GM20431 (cell line): ENCODE results near the gene CBFA2T3.

Source experiments
- in situ Hi-C: fragments of 300-500 bp; cut with MseI, MboI; formaldehyde crosslinking; loops from one replicate; pipeline ENCODE4 v1.15.0; 2020; ENCODE audit warnings: low sequenced_read_pairs; ENCODE audit not compliant: unreplicated experiment

Gene CBFA2T3

DNA sequence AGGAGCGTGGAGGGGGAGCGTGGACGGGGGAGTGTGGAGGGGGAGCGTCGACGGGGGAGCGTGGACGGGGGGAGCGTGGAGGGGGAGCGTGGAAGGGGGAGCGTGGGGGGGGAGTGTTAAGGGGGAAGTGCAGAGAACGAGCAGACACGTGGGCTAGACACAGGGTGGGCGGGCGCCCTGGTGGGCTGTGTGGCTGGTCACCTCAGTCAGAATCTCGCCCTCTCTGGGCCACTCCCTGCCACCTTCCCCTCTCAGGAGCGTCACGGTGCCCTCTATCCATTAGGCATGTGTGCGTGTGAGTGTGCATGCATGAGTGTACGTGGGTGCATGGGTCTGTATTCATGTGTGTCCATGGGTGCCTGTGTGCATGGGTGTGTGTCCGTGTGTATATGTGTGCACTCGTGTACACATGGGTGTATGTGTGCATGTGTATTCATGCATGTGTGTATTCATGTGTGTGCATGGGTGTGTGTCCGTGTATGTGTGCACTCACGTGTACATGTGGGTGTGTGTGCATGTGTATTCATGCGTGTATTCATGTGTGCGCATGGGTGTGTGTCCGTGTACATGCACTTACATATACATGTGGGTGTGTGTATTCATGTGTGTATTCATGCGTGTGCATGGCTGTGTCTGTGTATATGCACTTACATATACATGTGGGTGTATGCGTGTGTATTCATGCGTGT, 61.2 kb downstream of the CBFA2T3 start:
- in situ Hi-C loops, result no loop called here

DNA sequence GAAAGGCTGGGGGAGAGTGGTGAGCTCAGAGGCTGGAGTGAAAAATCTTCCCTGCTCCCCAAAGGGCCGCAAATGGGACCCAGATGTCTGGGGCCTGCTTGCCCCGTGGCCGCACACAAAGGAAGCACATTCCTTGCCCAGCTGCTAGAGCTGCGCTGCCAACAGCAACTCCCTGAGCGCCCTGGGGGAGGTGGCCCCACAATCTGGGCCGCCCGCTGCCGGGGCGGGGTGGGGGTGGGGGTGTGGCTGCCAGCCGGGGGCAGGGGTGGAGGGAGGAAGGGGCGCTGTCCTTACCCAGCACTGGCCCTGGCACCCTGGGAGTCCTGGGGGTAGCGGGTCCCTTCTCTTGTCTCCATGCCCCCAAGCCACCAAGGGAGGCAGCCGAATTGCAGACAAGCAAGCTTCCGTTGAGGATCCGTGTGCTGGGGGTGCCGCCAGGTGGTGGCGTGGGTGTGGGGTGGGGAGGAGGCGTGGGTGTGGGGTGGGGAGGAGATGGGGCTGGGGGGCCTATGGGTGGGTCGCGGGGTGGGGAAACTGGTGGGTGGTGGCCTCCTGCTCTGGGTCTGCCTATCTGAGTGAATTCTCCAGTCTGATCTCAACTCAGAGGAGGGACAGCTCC, 62.1 kb downstream of the CBFA2T3 start:
- in situ Hi-C loops, result no loop called here

DNA sequence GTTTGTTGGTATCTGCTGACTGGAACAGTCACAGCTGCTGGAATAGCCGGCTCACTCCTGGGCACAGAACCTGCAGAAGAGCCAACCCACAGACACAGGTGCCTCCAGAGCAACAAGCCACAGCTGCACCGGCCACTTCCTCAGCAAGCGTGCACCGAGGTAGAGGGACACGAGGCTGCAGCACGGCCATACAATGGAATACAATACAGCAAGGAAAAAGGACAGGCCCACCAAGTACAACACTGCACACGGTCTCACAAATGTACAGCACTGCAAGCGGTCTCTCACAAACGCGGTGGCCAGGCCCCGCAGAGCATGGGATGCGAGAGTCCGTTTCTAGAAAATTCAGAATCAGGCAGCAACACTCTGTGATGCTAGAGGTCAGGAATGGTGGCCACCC, 63.1 kb downstream of the CBFA2T3 start:
- in situ Hi-C loops, result no loop called here

DNA sequence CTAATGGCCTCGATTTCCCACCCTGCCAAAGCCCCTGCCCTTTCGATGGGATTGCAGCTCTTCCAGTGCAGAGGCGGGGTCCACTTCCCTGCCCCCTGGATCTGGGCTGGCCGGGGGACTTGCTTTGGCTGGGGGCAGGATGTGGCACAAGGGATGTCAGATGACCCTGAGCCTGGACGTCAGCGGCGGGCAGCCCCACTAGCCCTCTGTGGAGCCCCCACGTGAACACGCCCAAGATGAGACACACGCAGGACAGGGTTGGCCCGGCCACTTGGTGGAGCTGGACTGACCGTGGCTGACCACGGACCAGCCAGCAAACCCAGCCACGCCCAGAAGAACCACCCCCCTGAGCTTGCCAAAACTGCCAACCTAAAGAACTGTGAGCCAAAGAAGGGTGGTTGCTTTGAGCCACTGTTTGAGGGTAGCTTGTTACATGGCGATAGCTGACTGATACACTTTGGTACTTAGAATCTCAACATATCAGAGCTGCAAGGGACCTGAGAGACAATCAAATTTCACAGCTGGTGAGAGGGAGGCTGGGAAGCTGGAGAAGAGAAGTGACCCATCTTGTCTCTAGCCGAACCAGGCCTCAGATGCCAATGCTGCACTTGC, 63.9 kb downstream of the CBFA2T3 start:
- in situ Hi-C loops, result no loop called here

DNA sequence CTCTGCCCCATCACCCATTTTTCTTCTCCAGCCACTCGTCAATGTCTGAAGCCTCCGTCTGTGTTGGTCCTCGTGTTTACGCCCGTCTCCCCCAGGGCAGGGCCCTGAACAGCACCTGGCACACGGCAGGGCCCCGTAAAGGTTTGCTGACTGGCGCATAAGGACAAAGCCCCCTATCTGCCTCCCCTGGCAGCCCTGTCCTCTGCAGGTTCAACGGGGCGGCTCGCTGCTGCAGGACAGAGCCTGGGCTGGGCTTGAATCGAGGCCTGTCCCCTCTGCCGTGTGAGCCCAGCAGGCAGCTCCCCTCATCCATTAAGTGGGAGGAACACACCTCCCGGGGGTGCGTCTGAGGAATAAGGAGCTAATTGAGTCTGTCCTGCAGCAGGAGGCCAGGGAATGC, 64.5 kb downstream of the CBFA2T3 start:
- in situ Hi-C loops, result no loop called here

DNA sequence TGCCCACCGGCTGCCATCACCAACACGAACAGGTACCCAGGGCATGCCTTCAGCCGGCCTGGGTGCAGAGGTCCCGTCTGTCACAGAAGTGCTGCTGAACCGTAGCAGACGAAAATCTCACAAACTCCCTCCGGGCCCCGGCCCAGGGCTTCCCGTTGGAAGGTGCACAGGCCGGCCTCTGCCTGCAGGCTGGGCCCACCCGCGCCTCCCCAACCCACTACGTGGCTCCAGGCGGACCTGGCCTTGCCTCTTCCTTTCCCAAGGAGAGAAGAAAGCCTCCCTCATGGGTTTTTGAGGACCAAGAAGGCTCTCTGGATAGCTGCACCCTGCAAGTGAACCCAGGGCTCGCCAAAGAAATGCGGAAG, 65.1 kb downstream of the CBFA2T3 start:
- in situ Hi-C loops, result no loop called here

DNA sequence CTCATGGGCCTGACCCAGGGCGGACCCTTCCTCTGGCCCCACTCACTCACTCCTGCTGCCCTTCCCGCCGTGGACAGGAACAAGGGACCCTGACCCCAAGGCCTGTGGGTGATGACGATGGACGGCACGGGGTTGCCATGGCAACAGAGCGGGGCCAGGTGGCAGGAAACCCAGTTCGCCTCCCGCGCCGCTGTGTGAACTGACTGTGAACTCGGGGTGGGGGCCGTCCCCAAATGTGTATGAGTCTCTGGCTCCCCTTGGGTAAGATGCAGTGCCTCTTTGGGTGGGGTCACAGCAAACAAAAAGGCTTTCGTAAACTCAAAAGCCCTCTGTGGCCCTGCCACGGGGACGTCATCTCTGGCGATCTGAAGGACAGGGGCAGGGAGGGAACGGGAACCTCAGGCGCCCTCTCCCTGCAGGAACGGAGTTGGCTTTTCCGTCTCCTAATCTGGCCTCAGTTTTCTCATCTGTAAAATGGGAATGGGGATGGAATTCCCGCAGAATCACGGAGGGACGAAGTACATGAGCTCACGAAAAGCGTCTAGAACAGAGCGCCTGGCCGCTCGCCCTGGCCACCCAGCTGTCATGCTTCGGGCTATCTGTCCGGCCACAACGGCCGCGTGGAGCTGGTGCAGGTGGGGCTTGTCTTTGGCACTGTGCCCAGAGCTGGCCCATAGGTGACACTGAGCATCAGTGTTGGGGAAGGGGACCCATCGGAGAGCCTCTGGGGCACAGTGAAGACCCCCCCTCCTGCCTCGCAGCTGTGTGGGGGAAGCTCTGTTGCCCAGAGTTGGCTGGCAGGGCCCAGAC, 65.7 kb downstream of the CBFA2T3 start:
- in situ Hi-C loops, result no loop called here

DNA sequence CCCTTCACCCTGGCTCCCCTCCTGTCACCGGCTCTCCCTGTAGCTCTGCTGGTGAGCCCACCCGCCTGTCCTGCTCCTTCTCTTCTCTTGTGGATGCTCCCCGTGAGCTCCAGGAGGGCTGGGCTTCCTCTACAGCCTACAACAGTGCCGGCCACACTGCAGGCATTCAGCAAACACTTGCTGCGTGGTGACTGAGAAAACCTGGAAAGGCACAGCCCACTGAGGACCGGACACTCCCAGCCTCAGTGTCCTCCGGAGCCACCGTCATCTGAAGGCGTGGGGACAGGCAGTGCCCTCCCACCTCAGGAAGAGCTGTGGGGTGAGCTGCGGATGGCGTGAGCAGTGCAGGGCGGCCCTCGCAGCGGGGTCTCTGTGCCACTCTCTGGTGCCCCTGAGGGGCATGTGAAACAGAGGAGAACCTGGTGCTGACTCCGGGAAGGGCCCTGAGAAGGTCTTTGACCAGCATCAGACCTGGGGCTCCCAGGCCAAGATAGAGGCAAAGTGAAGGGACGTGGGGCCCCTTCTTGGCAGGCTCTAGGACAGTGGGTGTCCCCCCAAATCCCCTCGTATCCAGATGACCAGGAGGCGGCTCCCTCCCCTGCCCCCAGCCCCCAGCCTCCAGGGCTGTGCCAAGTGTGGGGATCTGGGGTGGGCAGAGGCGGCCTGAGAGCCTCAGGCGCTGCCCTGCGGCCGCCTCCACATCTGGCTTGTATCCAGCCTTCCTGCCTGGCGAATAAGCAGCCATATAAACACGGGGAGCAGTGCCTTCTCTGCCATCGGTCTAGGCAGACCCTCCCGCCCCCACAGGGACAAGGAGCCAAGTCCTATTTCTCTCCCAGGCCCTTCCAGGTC, 66.5 kb downstream of the CBFA2T3 start:
- in situ Hi-C loops, result no loop called here

DNA sequence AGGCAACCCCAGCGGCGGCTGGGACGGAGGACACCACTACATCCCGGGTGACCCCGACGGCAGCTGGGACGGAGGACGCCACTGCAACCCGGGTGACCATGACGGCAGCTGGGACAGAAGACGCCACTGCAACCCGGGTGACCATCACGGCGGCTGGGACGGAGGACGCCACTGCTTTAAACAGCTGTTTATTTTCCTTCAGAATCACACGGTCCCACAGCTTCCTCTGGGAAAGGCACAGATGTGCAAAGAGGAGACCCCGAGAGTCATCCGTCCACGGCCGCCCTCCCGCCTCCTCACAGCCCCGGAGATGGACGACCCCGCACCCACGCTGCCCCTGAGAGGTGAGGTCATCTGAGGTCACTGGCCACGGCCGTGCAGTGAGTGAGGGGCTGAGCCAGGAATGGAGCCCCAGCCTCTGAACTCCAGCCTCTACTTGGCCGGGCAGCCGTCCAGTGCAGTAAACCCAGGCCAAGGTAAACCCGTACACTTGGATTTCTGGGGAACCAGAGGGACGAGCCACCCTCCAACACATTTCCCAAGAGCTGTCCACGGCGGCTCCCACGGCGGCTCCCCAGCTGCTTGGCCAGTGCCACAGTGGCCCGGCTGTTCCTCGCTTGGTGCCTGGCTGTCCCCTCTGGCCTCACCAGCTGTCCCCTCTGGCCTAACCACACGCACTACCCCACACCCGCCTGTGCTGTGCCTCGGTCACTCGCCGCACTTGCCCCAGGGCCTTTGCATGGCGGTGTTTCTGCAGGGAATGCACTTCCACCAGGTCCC, 67.4 kb downstream of the CBFA2T3 start:
- in situ Hi-C loops, result no loop called here

DNA sequence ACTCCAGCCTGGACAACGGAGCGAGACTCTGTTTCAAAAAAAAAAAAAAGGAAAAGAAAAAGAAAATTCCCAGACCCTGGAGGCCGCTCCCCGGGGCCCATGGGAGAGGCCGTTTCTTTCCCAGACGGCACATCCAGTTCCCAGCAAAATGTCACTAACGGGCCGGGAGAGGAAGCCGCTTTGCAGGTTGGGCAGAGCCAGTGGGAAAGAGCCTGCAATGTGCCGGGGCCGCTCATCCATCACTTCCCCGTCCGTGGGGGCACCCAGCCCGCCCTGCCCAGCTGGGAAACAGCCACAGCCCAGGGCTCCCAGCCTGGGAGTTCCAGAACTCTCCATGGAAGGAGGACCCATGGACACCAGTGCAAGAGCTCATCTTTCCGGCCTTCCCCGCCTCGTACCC, 68.7 kb downstream of the CBFA2T3 start:
- in situ Hi-C loops, result no loop called here

DNA sequence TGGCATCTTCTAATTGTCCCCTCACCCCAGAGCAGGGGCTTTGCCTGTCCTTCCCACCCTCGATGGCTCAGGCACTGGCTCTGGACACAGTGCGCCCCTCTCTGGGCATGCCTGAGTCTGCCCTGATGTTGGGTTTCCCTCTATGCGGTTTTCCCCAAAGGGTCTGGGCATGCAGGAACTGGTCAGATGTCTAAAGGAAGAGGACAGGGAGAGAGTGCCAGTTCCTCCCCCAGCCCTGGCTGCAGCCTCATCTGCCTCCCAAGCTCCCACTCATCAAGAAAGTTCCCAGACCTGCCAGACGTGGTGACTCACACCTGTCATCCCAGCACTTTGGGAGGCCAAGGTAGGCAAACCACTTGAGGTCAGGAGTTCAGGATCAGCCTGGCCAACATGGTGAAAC, 69.2 kb downstream of the CBFA2T3 start:
- in situ Hi-C loops, result no loop called here

DNA sequence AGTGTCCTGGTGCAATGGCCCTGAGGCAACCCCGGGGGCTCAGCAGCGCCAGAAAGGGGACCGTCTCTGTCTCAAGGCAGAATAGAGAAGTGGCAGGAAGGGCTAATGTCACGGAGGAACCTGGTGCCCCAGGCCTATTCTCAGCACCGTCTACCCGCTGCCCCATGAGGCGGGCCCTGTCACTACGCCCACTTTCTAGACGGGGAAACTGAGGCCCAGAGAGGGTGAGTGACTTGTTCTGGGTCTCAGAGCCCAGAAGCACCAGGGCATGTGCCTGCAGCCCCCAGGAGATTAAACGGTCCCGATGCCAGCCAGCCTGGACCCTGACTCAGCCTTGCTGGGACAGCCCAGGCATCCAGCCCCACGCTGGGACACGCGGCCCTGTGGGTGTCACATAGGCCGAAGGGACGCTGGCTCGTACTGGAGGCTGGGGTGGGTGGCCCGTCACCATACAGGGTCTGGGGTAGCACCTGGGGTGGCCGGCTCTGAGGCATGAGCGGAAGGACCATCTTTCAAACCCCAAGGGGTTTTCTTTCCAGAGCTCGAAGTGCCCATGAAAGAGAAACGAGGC, 70.4 kb downstream of the CBFA2T3 start:
- in situ Hi-C loops, result no loop called here

DNA sequence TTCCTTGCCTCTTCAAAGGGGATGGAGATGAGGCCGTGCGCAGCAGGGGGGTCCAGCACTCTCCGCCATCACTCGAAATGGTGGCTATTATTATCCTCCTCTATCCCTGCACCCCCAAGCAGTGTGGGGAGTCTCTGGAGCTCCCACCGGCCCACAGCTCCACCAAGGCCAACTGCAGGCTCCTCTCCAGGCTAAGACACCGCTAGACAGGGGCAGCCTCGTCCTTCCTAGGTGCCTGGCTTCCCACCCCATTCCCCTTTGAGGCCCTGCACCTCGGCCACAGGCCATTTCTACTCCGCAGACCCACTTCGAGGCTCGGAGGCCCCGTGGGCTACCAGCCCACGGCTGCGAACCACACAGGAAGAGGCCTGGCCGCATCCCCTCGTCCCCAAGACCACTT, 71.0 kb downstream of the CBFA2T3 start:
- in situ Hi-C loops, result no loop called here

DNA sequence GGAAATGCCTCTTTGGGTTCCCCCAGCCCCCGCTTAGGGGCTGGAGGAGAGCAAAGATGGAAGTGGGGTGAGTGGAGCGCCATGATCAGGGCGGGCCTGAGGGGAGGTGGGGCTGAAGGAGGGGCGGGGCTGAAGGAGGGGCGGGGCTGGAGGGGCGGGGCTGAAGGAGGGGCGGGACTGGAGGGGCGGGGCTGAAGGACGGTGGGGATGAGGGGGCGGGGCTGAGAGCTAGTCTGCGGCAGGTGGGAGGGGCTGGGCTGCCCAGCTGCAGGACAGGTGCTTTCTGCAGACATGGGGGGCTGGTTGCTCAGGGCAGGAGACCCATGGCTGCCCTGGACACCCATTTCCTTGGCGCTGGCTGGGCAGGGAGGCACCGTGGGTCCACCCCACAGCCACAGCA, 71.4 kb downstream of the CBFA2T3 start:
- in situ Hi-C loops, result no loop called here

DNA sequence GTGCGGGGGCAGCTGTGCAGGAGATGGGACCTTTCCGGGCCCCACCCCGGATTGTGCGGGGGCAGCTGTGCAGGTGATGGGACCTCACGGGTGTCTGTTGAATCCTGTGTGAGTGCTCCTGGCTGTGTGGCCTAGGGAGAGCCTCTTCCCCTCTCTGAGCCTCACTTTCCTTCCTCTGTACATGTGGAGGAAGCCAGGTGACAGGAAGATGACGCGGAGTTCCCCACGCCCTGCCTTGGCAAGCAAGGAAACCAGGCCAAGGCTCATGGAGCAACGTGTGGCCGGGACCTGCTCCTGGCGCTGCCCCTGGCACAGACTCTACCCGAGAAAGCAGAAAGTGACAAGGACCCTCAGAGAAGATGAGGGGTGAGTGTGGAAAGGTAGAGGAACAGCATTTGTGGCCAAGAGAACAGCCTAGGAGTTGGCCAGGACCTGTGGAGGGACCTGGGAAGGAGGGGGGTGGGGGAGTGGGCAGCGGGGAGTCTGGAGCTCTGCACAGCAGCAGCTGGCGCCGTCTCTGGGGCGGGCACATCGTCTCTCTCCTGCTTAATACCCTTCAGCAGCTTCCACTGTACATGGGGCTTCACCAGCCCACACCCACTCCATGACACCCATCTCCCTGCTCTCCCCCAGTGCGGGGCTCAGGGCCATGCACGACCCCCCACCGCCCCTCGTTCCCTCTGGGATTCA, 72.2 kb downstream of the CBFA2T3 start:
- in situ Hi-C loops, result no loop called here

DNA sequence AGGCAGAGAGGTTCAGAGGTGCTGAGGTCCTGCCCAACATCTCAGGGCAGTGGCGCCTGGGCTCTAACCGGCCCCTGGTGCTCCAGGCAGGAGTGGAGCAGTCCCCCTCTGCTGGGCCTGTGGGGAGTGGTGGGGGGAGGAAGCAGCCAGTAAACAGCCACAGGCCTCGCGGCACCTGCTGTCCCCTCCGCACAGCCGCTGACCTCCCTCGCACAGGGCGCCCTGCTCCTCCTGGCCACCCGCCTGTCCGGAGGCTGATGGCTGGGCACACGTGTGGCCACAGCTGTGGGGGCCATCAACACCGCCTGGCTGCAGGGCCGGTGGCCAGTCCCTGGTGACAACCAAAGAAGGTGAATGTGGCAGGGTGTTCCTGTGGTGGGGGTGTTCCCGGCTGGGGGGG, 73.7 kb downstream of the CBFA2T3 start:
- in situ Hi-C loops, result no loop called here

DNA sequence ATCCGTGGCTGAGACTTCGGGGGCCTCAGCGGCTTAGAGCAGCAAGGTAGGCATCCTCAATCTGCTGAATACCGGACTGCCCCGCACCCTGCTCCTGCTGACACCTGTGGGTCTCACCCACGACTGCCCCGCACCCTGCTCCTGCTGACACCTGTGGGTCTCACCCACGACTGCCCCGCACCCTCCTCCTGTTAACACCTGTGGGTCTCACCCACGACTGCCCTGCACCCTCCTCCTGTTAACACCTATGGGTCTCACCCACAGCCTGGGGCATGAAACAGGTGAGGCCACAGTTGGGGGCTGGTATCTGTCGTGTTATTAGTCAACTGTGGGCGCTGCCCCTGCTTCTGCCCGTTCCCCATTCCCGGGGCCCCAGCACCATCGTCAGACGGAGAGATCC, 74.3 kb downstream of the CBFA2T3 start:
- in situ Hi-C loops, result no loop called here

DNA sequence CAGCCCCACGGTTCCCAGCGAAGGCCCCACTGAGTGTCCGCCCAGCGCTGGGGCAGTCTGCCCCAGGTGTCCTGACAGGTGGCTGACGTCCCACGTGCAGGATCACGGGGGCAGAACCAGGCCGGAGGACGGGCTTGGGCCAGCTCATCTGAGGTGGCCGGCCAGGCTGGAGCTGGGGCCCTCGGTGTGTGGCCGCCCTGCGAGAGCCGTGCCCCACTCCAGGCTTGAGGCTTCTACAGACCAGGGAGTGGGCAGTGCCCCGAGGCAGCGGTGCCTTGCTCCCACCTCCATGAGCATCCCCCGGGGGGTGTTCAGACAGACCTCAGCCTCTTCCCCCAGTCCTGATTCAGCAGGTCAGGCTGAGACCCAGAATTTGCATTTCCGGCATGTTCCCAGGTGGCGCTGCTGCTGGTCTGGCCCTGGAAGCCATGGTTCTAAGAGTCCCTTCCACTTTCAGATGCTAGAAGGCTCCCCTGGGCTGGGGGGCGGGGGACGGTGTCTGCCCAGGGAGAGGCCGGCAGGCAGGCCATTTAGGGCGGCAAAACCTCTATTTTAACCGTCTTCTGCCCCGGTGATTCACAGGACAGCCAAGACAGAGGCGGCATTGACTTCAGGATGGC, 75.2 kb downstream of the CBFA2T3 start:
- in situ Hi-C loops, result no loop called here
